WI38 (cell line): Measurements from ENCODE around the gene LAG3.

ENCODE experiments used
- H3K4me3 ChIP-seq: 2 replicates; pipeline ENCODE4 v1.5.1; 2011; ENCODE audit warnings: low read depth, mild to moderate bottlenecking, control low read depth, low read length
- CTCF ChIP-seq: IDR thresholded peaks from 2 replicates; pipeline ENCODE4 v1.5.1; 2012; ENCODE audit warnings: low read depth, mild to moderate bottlenecking, control low read depth, low read length

Gene LAG3

DNA sequence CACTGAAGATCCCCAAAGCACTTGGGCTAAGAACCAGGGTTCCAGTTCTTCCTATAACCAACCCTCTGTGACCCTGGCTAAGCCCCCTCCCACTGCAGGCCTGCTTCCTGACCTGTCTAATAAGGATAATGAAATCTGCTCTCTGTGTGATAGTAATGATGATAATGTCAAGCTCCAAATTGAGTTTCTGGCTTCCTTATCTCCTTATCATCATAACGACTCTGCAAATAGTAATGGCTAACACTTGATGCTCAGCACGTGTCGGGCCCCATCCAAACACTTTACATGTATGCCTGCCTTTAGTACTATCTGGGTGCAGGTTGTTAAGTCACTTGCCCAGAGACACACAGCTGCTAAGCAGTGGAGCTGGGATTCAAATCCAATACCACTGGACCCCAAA lies 44.3 kb downstream of the LAG3 start:
- no peak for TF ChIP-seq CTCF
- no peak overlapping the region for H3K4me3 ChIP-seq

DNA sequence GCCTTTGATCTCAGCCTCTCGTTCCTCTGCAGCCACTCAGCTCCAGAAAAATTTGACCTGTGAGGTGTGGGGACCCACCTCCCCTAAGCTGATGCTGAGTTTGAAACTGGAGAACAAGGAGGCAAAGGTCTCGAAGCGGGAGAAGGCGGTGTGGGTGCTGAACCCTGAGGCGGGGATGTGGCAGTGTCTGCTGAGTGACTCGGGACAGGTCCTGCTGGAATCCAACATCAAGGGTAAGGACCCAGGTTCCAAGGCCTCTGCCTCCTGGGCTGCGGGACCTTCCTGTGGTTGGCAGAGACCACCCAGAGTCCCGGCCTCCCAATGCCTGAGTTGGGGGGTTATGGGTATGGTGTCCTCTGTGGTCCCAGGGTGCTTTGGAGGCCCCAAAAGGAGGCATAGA lies 44.8 kb downstream of the LAG3 start:
- TF ChIP-seq CTCF: no peak

GRCh38 chr12:6817662-6818157 lies 45.4 kb downstream of the LAG3 start:
- no peak for TF ChIP-seq CTCF
- no peak overlapping the region for H3K4me3 ChIP-seq

More for the DNA sequence above, 44.8 kb downstream of the LAG3 start:
- H3K4me3 ChIP-seq: no peak overlapping the region

GRCh38 chr12:6818222-6818621 lies 45.9 kb downstream of the LAG3 start:
- H3K4me3 ChIP-seq: no peak overlapping the region
- no peak for TF ChIP-seq CTCF

DNA sequence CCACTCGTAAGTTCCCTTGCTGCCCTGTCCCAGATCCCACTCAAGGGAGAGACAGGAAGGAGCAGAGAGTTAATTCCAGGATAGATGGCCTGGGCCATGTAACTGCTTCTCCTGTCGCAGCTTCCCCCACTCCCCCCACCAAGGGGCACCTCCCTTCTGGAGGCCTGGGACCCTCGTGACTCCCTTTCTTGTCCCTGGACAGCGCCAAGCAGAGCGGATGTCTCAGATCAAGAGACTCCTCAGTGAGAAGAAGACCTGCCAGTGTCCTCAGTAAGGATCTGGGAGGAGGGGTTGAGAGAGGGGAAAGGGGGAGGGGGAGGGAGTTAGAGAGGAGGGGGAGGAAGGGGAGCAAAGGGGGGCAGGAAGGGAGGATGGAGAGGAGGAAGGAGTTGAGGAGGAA lies 46.3 kb downstream of the LAG3 start:
- TF ChIP-seq CTCF: no peak
- H3K4me3 ChIP-seq: no peak overlapping the region

GRCh38 chr12:6819106-6820030 lies 47.0 kb downstream of the LAG3 start:
- TF ChIP-seq CTCF: no peak
- H3K4me3 ChIP-seq: no peak overlapping the region

DNA sequence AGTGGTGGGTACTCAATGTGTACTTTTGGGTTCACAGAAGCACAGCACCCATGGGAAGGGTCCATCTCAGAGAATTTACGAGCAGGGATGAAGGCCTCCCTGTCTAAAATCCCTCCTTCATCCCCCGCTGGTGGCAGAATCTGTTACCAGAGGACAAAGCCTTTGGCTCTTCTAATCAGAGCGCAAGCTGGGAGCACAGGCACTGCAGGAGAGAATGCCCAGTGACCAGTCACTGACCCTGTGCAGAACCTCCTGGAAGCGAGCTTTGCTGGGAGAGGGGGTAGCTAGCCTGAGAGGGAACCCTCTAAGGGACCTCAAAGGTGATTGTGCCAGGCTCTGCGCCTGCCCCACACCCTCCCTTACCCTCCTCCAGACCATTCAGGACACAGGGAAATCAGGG lies 47.8 kb downstream of the LAG3 start:
- no peak for TF ChIP-seq CTCF

More for the DNA sequence above, 47.8 kb downstream of the LAG3 start:
- no peak overlapping the region for H3K4me3 ChIP-seq
